Stimulated activated CD8-positive, alpha-beta memory T cell treated with anti-CD3 and anti-CD28 coated beads, Interleukin-2, amount 100 ng/mL, for 48 hours (primary cell): Measurements from ENCODE around the gene RSPH1.

Experiments used
- DNase-seq, 2 donors: peaks; one replicate each; pipeline ENCODE4 v3.0.0-alpha.2; 2020; ENCODE audit warnings: low read depth in 2 of 2

Gene RSPH1

GRCh38 chr21:42513985-42514882 lies 18.2 kb upstream of the RSPH1 start:
- DNase-seq = peak; percentile 48 to 55

- no peak for DNase-seq
These were observed 17.3 kb upstream of the RSPH1 start, which contains the start of gene SLC37A1 for GRCh38 chr21:42513151-42513984. TSS of gene SLC37A1 (plus strand) at chr21:42513852. CDS start at chr21:42518455, 4,603 bp downstream.

GRCh38 chr21:42512346-42513034 lies 16.5 kb upstream of the RSPH1 start:
- no peak for DNase-seq

GRCh38 chr21:42509244-42509643 lies 13.2 kb upstream of the RSPH1 start:
- no peak for DNase-seq

GRCh38 chr21:42508371-42508770 lies 12.3 kb upstream of the RSPH1 start:
- DNase-seq = no peak

- no peak for DNase-seq
These were observed 11.4 kb upstream of the RSPH1 start for GRCh38 chr21:42507418-42507817.

GRCh38 chr21:42505090-42505726 lies 9.2 kb upstream of the RSPH1 start:
- no peak for DNase-seq

GRCh38 chr21:42503711-42504110 lies 7.7 kb upstream of the RSPH1 start:
- DNase-seq = peak in 1 of 2 donors; percentile 9

GRCh38 chr21:42500736-42501135 lies 4.7 kb upstream of the RSPH1 start:
- DNase-seq = no peak

GRCh38 chr21:42500225-42500624 lies 4.2 kb upstream of the RSPH1 start:
- DNase-seq = no peak

GRCh38 chr21:42499444-42500112 lies 3.6 kb upstream of the RSPH1 start:
- DNase-seq = no peak

- DNase-seq = no peak
These were observed 2.0 kb upstream of the RSPH1 start for GRCh38 chr21:42498012-42498411.

- no peak for DNase-seq
These were observed 797 bp upstream of the RSPH1 start for GRCh38 chr21:42496839-42497202.

- no peak for DNase-seq
These were observed 282 bp downstream of the RSPH1 start for GRCh38 chr21:42495765-42496119.

- DNase-seq = no peak
These were observed 997 bp downstream of the RSPH1 start for GRCh38 chr21:42495027-42495426.

- no peak for DNase-seq
These were observed 2.6 kb downstream of the RSPH1 start for GRCh38 chr21:42493109-42494060.

GRCh38 chr21:42492201-42492600 lies 3.8 kb downstream of the RSPH1 start:
- DNase-seq = no peak

GRCh38 chr21:42491328-42491727 lies 4.7 kb downstream of the RSPH1 start:
- no peak for DNase-seq

GRCh38 chr21:42490720-42491119 lies 5.3 kb downstream of the RSPH1 start:
- DNase-seq = no peak

GRCh38 chr21:42489991-42490390 lies 6.0 kb downstream of the RSPH1 start:
- DNase-seq = no peak
